Fibroblast of skin of right biceps (primary cell): Measurements from ENCODE around the gene RNF41.
A peak's percentile ranks its signal among the peaks of the same experiment; 100 is the strongest.

Source experiments
- DNase-seq: peaks from one replicate; pipeline ENCODE4 v3.0.0-alpha.2; 2013

Gene RNF41

DNA sequence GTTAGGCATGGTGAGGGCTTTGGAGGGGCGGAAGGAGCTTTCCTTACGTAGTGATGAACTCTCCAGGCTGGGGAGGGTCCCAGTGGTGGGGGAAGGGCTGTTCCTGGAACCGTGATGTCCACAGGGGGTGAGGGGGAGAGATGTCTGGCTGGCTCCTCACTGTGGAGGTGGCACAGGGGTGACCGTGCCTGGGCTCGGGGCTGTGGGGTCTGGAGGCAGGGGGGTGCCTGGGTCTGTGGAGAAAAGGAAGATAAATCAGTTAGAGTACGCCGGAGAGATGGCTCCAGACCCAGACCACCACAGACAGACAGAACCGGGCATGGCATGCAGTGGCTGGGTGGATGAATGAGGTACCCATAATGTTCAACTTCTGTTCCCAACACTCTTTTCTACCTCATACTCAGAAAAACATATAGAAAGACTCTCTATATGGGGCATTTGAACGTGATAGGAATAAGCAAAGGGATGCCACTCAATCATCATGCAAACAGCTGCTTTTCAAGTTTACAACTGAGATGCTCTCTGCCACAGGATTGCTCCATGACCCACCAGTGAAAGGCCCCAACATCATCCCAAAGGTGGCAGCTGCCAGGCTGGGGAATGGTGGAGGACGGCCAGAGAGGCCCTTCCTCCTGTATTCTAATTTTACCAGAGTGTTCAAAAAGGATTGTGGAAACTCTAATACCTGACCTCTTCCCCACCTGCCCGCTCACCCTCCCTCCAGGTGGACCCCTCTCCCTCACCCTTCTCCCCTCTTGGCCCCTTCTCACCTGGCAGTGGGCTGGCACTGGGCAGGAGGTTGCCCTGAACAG, 58.0 kb downstream of the RNF41 start:
- DNase-seq = no peak

- DNase-seq = no peak
Observed at GRCh38 chr12:56162468-56163290, 59.0 kb downstream of the RNF41 start.

GRCh38 chr12:56161690-56162351, 59.9 kb downstream of the RNF41 start:
- no peak for DNase-seq

- DNase-seq = no peak
Observed at GRCh38 chr12:56160894-56161689, 60.6 kb downstream of the RNF41 start.

DNA sequence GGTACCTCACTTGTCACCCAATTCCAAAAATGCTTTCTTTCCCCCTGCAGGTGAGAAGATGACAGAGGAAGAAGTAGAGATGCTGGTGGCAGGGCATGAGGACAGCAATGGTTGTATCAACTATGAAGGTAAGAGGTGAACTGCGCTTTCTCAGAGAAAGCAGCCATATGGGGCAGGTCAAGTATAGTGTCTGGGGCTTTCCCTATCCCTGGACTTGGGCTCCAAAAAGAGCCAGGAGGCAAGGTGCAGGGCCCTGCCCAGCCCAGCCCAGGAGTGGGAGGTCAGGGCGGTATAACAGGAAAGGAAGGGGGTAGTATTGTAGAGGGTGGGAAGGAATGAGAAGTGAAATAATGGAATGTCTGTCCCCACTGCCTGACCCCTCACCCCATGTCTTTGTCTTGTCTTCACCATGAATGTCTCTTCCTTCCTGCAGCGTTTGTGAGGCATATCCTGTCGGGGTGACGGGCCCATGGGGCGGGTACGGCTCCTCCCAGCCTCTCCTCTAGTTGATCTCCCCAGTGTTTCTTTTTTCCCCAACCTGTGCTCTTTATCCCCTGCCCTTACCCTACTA, 61.4 kb downstream of the RNF41 start:
- DNase-seq = peak; percentile 49

GRCh38 chr12:56159482-56160192, 62.1 kb downstream of the RNF41 start:
- no peak for DNase-seq

DNA sequence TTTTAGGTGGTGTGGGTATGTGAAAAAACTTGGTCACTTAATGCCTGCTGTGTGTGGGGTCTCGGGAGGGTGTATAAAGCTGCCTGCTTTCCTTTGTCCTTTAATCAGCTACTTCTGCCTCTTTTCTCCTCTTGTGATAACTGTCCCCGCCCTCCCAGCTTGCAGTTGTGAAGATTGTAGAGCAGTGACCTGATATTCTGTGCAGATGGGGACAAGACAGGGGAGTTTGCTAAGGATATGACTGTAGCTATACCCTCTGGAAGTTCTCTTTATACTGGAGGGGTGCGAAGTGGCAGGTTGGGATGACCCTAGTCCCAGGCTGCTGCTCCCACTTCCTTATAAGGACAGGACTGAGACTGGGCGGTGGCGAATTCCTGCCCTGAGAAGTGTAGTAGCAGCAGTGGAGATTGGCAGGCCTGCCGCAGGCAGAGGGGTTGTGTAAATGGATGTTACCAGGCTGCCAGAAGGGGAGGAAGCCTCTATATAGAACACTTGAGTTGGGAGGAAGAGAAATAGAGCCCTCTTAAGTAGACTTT, 62.7 kb downstream of the RNF41 start:
- DNase-seq = peak; percentile 75

DNA sequence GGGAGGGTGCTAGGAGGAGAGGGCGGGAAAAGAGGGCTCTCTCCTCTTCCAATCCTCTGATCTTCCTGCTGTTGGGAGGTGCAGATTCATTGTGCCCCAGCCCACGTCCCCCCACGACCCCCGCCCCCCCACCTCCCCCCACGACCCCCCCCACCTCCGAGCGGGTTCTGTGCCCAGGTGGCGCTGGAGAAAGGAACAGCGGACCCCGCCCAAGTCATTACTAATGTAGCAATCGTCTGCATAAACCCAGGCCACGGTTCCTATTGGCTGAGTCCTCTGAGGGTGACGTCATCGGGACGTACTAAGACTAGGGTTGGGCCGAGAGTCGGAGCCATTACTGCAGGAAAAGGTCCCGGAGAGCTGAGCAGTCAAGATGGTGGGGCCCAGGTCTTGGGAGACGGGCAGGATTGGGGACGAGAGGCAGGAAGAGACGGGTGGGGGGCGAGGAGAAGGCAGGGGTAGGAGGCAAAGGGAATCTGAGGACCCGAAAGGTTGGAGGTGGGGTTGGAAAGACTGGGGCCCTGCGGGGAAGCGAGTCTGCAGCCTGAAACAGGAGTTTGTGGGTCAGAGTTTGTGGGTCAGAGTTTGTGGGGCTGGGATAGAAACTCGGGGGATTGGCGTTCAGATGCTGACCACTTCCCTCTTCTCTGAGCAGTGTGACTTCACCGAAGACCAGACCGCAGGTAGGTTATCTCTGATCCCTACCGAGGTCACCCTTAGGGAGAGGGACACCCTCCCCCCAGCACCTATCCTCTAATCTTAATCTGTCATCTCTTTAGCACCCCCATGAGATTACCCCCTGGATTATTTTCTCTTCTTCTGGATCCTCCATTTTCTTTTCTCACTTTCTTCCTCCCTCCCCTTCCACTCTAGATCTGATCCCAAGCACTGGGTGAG, 63.4 kb downstream of the RNF41 start, which contains the start of gene MYL6:
MYL6 (plus strand) TSS at position 331 of the 897 bp plus-strand sequence; CDS start at position 374, 43 bp downstream.
- peak; percentile 99 for DNase-seq

GRCh38 chr12:56157201-56158028, 64.3 kb downstream of the RNF41 start:
- peak; percentile 91 for DNase-seq

- DNase-seq = peak; percentile 52
Observed at GRCh38 chr12:56156464-56157200, 65.1 kb downstream of the RNF41 start.

GRCh38 chr12:56155256-56155845, 66.4 kb downstream of the RNF41 start:
- no peak for DNase-seq

DNA sequence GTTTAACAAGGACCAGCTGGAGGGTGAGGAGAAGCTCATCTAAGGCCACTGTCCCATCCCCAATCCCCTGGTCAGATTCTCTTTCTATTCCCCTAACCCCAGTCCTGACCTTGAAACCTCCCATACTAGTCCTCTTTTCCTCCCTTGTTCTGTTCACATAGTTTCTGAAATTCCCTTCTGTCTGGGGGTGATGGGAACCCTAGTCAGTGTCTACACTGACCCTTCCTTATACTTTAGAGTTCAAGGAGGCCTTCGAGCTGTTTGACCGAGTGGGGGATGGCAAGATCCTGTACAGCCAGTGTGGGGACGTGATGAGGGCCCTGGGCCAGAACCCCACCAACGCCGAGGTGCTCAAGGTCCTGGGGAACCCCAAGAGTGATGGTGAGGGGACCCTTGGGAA, 66.9 kb downstream of the RNF41 start:
- DNase-seq = no peak

DNA sequence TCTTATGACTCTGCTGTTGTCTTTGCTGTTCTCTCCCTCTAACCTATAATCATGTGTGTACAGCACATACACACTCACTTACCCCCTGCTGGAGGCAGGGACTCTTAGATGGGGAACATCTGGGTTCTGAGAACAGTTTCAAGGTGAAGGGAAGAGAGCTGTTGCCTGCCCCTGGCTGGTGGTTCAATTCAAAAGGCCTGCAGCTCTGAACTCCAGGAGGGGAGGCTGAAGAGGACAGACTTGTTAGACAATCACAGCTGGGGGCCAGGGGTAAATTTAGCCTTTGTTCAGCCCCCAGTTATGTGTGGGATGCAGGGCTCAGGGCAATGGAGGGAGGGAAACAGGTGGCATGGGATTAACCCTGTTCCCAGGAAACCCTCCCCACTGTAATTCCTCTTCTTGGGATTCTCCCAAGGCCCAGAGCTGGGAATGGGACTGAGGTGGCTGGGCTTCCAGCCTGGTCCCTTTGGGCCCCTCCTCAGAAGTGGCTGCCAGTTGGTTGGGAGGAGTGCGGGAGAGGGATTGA, 67.4 kb downstream of the RNF41 start:
- DNase-seq = no peak

- no peak for DNase-seq
Observed at GRCh38 chr12:56153678-56154065, 68.0 kb downstream of the RNF41 start.

GRCh38 chr12:56152756-56153677, 68.7 kb downstream of the RNF41 start:
- DNase-seq = no peak
